Heart right ventricle (tissue), 16 donors: Measurements from ENCODE around the gene ZNF277. TPM values are rescaled to one million over a fixed set of nuclear protein-coding genes. Genes with fewer than 3 reads are reported as not detected.

Experiments
- ATAC-seq, 8 donors: fragments of 200-7000 bp; cut with Tn5 transposase; one replicate each; pipeline ENCODE4 v1.9.1; 2020; ENCODE audit warnings: mild to moderate bottlenecking in 8 of 8, moderate library complexity in 8 of 8, moderate number of reproducible peaks in 1 of 8
- DNase-seq, 2 donors: peaks; one replicate each; pipeline ENCODE4 v3.0.0-alpha.2; 2020
- H3K27ac ChIP-seq, 10 donors: fragments of 200-600 bp; sonication (generic) in 2 of 10; one replicate each; pipeline versions ENCODE4 v1.5.0 to v1.8.0; 2020 to 2022; ENCODE audit warnings: mild to moderate bottlenecking in 3 of 10
- H3K27me3 ChIP-seq, 7 donors: fragments of 200-600 bp; one replicate each; pipeline ENCODE4 v1.8.0; 2021 to 2022; ENCODE audit warnings: mild to moderate bottlenecking in 2 of 7
- H3K36me3 ChIP-seq, 9 donors: fragments of 200-600 bp; sonication (generic) in 1 of 9; one replicate each; pipeline versions ENCODE4 v1.5.0 to v1.8.0; 2020 to 2022; ENCODE audit warnings: mild to moderate bottlenecking in 2 of 9
- H3K4me1 ChIP-seq, 9 donors: fragments of 200-600 bp; sonication (generic) in 1 of 9; one replicate each; pipeline versions ENCODE4 v1.5.0 to v1.8.0; 2020 to 2022; ENCODE audit warnings: mild to moderate bottlenecking in 4 of 9
- H3K4me3 ChIP-seq, 10 donors: fragments of 200-600 bp; sonication (generic) in 2 of 10; one replicate each; pipeline versions ENCODE4 v1.5.0 to v1.8.0; 2020 to 2022; ENCODE audit warnings: mild to moderate bottlenecking in 7 of 10, moderate library complexity in 2 of 10
- H3K9me3 ChIP-seq, 11 donors: fragments of 200-600 bp in 10 of 11; sonication (generic) in 2 of 11; one replicate each; pipeline versions ENCODE4 v1.5.0 to v1.8.0; 2013 to 2022; ENCODE audit warnings: mild to moderate bottlenecking in 2 of 11, control low read depth in 1 of 11, moderate library complexity in 1 of 11
- WGBS, 2 donors: extraction: QIAGEN DNeasy Blood & Tissue Kit; methylation state at CpG; one replicate each; pipeline ENCODE4 v1.1.7; 2013; ENCODE audit warnings: inconsistent platforms in 1 of 2; 5-methylcytosine and 5-hydroxymethylcytosine counted together
- intact Hi-C, 10 donors: fragments of 100-400 bp; cut with DNase I; formaldehyde crosslinking; loops; one replicate each; pipeline versions ENCODE4 v1.11.1 to v1.14.2; 2022
- polyA plus RNA-seq, 2 donors: library from polyadenylated mRNA; stranded (reverse); fragments of 200-250 nt; gene quantifications; one replicate each; pipeline ENCODE4 v1.2.3, GENCODE V29; 2013
- total RNA-seq, 10 donors: library from RNA; stranded (reverse); fragmentation: NEBNext Ultra II Directional in 3 of 10; extraction: Animal tissue kit (Norgen Biotek cat#: 25700) in 3 of 10; gene quantifications; one replicate each; pipeline versions ENCODE4 v1.2.1 to v1.2.4, GENCODE V29; 2021 to 2023
- TF ChIP-seq, protein P1 (sequence below), 9 donors: fragments of 200-600 bp; sonication (generic) in 2 of 9; IDR thresholded peaks; one replicate each; pipeline versions ENCODE4 v1.5.0 to v1.8.0; 2021 to 2022; ENCODE audit warnings: antibody characterized with exemption in 9 of 9, mild to moderate bottlenecking in 5 of 9, moderate library complexity in 1 of 9
- donor health status: Arrhythmogenic right ventricular cardiomyopathy.
- donor health status: ischemic (EF 13 %, LVEDD 7.1; RV severe dilation, severe dysfunction).
- donor health status: healthy with polysubstance abuse.
- donor health status: DM: no; HTN: yes; CAD: no.
- donor health status: DM: no; HTN: no; CAD: no.
- donor health status: ischemic (EF 25% LVEDD 6.9; RV normal size, moderate dysfunction).
- donor health status: ischemic (EF 25% LVEDD 5.7; RV mildly dilated, moderate dysfunction).
- donor health status: healthy.
- donor health status: DM: yes; HTN: yes; CAD: no.
- donor health status: Ischemic cardiomyopathy.
- donor health status: ischemic (EF 35%, LVEDD 5.7; RV mildly dilated, moderate dysfunction).
- donor health status: nonischemic (EF 11% LVEDD 7.7; RV severe dilation, severe dysfunction).
- donor health status: DM: yes; HTN: yes; CAD: no.
- donor health status: PGD.
- donor health status: ischemic (EF 29% LVEDD 5.4; RV normal size, mild dysfunction).
- donor health status: nonischemic (EF 23%, LVEDD 6.1; RV moderate dilation, normal function).

ZNF277 gene
- total and polyA plus RNA-seq, 12 donors = 7.7 to 25.7 (median 17.4) TPM

DNA sequence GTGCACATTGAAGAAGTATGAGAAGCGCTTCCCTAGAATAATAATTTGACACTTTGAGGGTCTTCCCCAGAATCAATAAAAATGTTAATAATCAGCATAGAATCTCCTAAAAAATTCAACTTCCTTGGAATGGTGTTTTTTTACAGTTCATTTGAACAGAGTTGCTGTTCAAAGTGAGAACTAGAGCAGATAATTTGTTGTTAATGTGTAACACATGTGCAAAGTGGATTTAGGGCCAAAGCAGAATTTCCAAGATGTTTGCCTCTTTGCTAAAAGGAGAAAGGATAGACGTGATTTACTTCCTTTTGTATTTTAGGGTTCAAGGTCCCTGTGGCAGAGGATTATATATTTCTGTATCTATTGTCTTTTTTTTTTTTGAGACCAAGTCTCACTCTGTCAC is 73.8 kb downstream of the ZNF277 start:
- ATAC-seq = no peak
- no peak for DNase-seq
- intact Hi-C loops = loop anchor here in 1 of 10 donors (5.0 kb wide), 1 partner anchor 53 kb away; no protein-coding TSS in a partner anchor
- Histone ChIP-seq H3K4me3 (no peak overlapping the region), H3K4me1 (no peaks in the 10 kb centered on the region), H3K27ac (no peak overlapping the region), H3K27me3 (no peaks in the 10 kb centered on the region), H3K36me3 (no peaks in the 10 kb centered on the region), H3K9me3 (peaks cover 0 to 3% (median 0%) of the 10 kb centered on the region in 11 donors)
- WGBS, 2 donors = 76 to 84% methylated on average over 2 of the region's 2 CpGs
- TF ChIP-seq, protein P1, sequence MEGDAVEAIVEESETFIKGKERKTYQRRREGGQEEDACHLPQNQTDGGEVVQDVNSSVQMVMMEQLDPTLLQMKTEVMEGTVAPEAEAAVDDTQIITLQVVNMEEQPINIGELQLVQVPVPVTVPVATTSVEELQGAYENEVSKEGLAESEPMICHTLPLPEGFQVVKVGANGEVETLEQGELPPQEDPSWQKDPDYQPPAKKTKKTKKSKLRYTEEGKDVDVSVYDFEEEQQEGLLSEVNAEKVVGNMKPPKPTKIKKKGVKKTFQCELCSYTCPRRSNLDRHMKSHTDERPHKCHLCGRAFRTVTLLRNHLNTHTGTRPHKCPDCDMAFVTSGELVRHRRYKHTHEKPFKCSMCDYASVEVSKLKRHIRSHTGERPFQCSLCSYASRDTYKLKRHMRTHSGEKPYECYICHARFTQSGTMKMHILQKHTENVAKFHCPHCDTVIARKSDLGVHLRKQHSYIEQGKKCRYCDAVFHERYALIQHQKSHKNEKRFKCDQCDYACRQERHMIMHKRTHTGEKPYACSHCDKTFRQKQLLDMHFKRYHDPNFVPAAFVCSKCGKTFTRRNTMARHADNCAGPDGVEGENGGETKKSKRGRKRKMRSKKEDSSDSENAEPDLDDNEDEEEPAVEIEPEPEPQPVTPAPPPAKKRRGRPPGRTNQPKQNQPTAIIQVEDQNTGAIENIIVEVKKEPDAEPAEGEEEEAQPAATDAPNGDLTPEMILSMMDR (IDR thresholded peaks at IDR 0.05) = no peak

DNA sequence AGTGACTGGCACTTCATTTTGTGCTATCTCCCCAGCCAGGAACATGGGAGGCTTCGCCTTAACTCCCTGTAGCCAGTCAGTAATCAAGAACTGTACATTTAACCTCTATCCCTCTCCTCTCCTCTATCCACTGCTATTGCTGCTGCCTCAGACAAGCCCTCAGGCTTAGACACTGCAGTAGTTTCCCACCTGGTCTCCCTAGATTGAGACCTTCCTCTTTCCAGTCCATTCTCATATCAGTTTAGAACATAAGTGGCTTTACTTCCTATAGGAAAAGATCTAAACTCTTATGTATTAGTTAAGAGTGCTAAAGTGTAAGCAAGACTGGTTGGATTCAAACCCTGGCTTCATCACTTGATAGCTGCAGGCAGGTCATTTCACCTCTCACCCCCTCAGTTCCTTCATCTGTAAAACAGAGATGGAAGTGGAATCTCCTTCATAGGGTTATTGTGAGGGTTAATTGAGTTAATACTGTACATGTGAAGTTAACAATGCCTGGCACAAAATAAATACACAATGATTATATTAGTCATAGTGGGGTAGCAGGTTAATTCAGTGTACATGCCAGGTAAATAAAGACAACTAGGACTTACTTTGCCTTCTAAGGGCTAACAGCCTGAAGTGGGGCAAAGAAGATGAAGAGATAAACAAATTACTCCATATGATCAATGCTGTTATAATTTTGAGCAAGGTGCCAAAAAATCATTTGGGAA is 76.1 kb downstream of the ZNF277 start:
- 89 to 94% methylated on average over 1 of the region's 1 CpG for WGBS, 2 donors
- H3K4me1 ChIP-seq = peaks cover 0 to 8% (median 0%) of the 10 kb centered on the region in 9 donors
- H3K27ac ChIP-seq = no peak overlapping the region
- DNase-seq (no peak), ATAC-seq (no peak)
- peaks cover 0 to 7% (median 0%) of the 10 kb centered on the region in 9 donors for H3K36me3 ChIP-seq
- no peak overlapping the region for H3K4me3 ChIP-seq
- H3K27me3 ChIP-seq = no peaks in the 10 kb centered on the region
- peaks cover 0 to 3% (median 0%) of the 10 kb centered on the region in 11 donors for H3K9me3 ChIP-seq
- TF ChIP-seq, protein P1 (IDR thresholded peaks at IDR 0.05) = no peak
- intact Hi-C loops = loop anchor here in 1 of 10 donors (5.0 kb wide), 1 partner anchor 55 kb away; no protein-coding TSS in a partner anchor

DNA sequence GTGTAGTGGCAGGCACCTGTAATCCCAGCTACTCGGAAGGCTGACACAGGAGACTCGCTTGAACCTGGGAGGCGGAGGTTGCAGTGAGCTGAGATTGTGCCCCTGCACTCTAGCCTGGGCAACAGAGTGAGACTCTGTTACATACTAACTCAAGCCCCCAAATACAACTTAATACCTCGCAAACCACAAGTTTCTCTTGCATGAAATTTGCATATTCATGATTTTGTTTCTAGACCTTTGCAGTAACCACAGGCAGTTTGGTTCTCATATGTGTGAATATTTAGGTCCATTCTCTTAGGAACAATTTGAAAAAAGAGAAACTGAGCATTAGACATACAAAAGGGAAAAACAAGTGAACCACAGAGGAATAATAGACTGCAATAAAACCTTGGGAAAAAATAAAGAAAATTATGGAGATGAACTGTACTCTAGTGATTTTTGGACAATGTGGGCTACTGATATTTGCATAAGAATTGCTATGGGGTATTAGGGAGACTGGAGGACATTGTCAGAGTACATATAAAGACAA is 77.0 kb downstream of the ZNF277 start:
- H3K4me3 ChIP-seq = no peak overlapping the region
- H3K9me3 ChIP-seq = peaks cover 0 to 3% (median 0%) of the 10 kb centered on the region in 11 donors
- peaks cover 0 to 15% (median 4%) of the 10 kb centered on the region in 9 donors for H3K36me3 ChIP-seq
- intact Hi-C loops = loop anchor here in 1 of 10 donors (5.0 kb wide), 1 partner anchor 56 kb away; no protein-coding TSS in a partner anchor
- TF ChIP-seq, protein P1 (IDR thresholded peaks at IDR 0.05) = no peak
- no peak overlapping the region for H3K27ac ChIP-seq
- WGBS, 2 donors = 96 to 98% methylated on average over 4 of the region's 4 CpGs
- ATAC-seq (no peak), DNase-seq (no peak)
- peaks cover 0 to 8% (median 0%) of the 10 kb centered on the region in 9 donors for H3K4me1 ChIP-seq
- no peaks in the 10 kb centered on the region for H3K27me3 ChIP-seq

DNA sequence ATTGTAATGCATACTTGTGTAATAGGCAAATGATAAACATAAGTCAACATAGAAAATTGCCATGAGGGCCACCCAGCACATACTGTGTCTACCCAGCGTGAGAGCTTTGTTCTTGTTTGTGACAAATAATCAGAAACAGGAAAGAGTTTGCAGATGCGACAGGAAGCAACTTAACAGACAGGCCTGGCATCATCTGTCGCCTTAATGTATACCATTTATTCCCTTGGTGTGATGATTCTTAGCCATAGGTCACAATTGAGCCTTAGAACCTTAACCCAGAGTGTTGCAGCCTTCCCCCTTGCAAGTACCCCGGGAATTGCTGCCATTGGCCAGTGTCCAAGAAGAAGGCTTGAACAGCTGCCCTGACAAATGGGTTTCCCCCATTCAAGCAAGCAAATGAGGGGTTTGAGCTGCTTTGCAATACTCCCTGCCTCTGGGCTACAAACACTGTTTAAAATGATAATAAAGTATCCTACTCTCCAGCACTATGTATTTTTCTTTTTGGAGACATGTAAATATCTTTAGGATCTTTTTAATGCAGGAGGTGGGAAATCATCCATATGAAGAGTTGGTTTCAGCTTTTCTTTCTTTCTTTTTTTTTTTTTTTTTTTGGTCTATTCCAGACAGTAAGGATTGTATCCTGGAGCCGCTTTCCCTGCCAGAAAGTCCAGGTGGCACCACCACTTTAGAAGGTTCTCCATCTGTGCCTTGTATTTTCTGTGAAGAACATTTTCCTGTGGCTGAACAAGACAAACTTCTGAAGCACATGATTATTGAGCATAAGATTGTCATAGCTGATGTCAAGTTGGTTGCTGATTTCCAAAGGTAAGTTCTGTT is 80.0 kb downstream of the ZNF277 start:
- peaks cover 0 to 8% (median 0%) of the 10 kb centered on the region in 9 donors for H3K4me1 ChIP-seq
- 64 to 67% methylated on average over 5 of the region's 5 CpGs for whole genome bisulfite sequencing, 2 donors
- no peaks in the 10 kb centered on the region for H3K9me3 ChIP-seq
- H3K4me3 ChIP-seq = no peak overlapping the region
- DNase-seq (no peak), ATAC-seq (no peak)
- peaks cover 0 to 32% (median 9%) of the 10 kb centered on the region in 9 donors for H3K36me3 ChIP-seq
- H3K27ac ChIP-seq = no peak overlapping the region
- H3K27me3 ChIP-seq = no peaks in the 10 kb centered on the region
- TF ChIP-seq, protein P1 (IDR thresholded peaks at IDR 0.05) = no peak
- intact Hi-C loops = no loop called here
